OCI-LY1 (cell line): Measurements from ENCODE around the gene TCF19.
"Not testable (repeated sequence)": the region's sequence is repeated elsewhere in the genome, so short reads cannot be mapped to it uniquely, and the experiment has no call there.

Experiments used
- EZH2 ChIP-seq: fragments of 200-600 bp; sonication (generic), shearing (Covaris generic); IDR thresholded peaks from 2 replicates; pipeline ENCODE4 v1.8.0; 2017; ENCODE audit warnings: borderline replicate concordance, mixed run types, mild to moderate bottlenecking, antibody characterized with exemption, low read length, moderate library complexity, mixed read lengths
- TF ChIP-seq, protein P1 (sequence below): fragments of 200-600 bp; sonication (generic), shearing (Covaris generic); IDR thresholded peaks from 2 replicates; pipeline ENCODE4 v1.5.1; 2017; ENCODE audit warnings: mild to moderate bottlenecking, antibody characterized with exemption, low read length, moderate library complexity, mixed read lengths

- TF ChIP-seq, protein P1, sequence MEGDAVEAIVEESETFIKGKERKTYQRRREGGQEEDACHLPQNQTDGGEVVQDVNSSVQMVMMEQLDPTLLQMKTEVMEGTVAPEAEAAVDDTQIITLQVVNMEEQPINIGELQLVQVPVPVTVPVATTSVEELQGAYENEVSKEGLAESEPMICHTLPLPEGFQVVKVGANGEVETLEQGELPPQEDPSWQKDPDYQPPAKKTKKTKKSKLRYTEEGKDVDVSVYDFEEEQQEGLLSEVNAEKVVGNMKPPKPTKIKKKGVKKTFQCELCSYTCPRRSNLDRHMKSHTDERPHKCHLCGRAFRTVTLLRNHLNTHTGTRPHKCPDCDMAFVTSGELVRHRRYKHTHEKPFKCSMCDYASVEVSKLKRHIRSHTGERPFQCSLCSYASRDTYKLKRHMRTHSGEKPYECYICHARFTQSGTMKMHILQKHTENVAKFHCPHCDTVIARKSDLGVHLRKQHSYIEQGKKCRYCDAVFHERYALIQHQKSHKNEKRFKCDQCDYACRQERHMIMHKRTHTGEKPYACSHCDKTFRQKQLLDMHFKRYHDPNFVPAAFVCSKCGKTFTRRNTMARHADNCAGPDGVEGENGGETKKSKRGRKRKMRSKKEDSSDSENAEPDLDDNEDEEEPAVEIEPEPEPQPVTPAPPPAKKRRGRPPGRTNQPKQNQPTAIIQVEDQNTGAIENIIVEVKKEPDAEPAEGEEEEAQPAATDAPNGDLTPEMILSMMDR = not testable (repeated sequence)
- not testable (repeated sequence) for TF ChIP-seq EZH2
Observed at GRCh38 chr6:31199105-31199452, 40.7 kb downstream of the TCF19 start.
